GM12878 (cell line): ENCODE data around the gene ZMIZ1. TPM values are rescaled to one million over a fixed set of nuclear protein-coding genes. Genes with fewer than 3 reads are reported as not detected.

Experiments
- ATAC-seq: fragments of 200-7000 bp; cut with Tn5 transposase; 3 replicates; pipeline ENCODE4 v1.9.1; 2020; ENCODE audit warnings: mild to moderate bottlenecking, moderate library complexity
- BruUV-seq: library from RNA; stranded (reverse); fragments of 400-500 nt; replicated peaks from 2 replicates; lab custom pipeline; 2021; lab: Mats Ljungman, UMichigan
- CTCF ChIA-PET: fragments of 300-600 bp; sonication (Branson Sonifier 250); formaldehyde crosslinking; extraction: SDS; loops from one replicate; lab custom pipeline; 2021; ENCODE audit warnings: inconsistent platforms; lab: Yijun Ruan, JAX
- POLR2A ChIA-PET: fragments of 350-600 bp; formaldehyde crosslinking; extraction: SDS; loops from one replicate; lab custom pipeline; 2021; ENCODE audit warnings: inconsistent platforms; lab: Charles Lee
- RAD21 ChIA-PET: fragments of 300-600 bp; sonication (Branson Sonifier 250); formaldehyde crosslinking; loops from one replicate; lab custom pipeline; 2023; ENCODE audit warnings: antibody characterized with exemption; ENCODE audit not compliant: unreplicated experiment; lab: Charles Lee
- SMC1A ChIA-PET: fragments of 300-600 bp; sonication (Branson Sonifier 250); formaldehyde crosslinking; loops from one replicate; lab custom pipeline; 2023; ENCODE audit not compliant: unreplicated experiment, uncharacterized antibody; lab: Charles Lee
- DNase-seq: peaks from one replicate; pipeline ENCODE4 v3.0.0-alpha.2; 2011; ENCODE audit warnings: low read depth, low spot score
- FAIRE-seq: peaks from 3 replicates; lab custom pipeline; 2011; peaks lifted over from hg19 to GRCh38; lab: Jason Lieb, UNC
- H2AFZ ChIP-seq: 2 replicates; pipeline ENCODE4 v1.6.0; 2011; ENCODE audit warnings: low read depth, low read length, control low read depth; ENCODE audit not compliant: control insufficient read depth
- H3K27ac ChIP-seq: 2 replicates; pipeline ENCODE4 v1.5.1; 2011; ENCODE audit warnings: control low read depth; ENCODE audit not compliant: control insufficient read depth, insufficient read depth
- H3K27me3 ChIP-seq, 2 experiments: replicated peaks in 1 of 2; 2 replicates each; pipeline versions ENCODE4 v1.6.0 to v1.6.1; 2011; ENCODE audit warnings: low read length in 1 of 2; ENCODE audit not compliant: control insufficient read depth in 2 of 2, insufficient read depth in 2 of 2
- H3K36me3 ChIP-seq, 2 experiments: 2 replicates each; pipeline ENCODE4 v1.5.1; 2011; ENCODE audit warnings: low read length in 1 of 2; ENCODE audit not compliant: control insufficient read depth in 2 of 2, insufficient read depth in 2 of 2
- H3K4me1 ChIP-seq: 2 replicates; pipeline ENCODE4 v1.6.1; 2011; ENCODE audit warnings: mild to moderate bottlenecking, low read length, moderate library complexity, mixed read lengths; ENCODE audit not compliant: control insufficient read depth, insufficient read depth
- H3K4me2 ChIP-seq: 2 replicates; pipeline ENCODE4 v1.6.0; 2011; ENCODE audit warnings: control low read depth; ENCODE audit not compliant: control insufficient read depth, insufficient read depth
- H3K4me3 ChIP-seq: fragments of 200-600 bp; sonication (generic); 2 replicates; pipeline ENCODE4 v1.5.1; 2016
- H3K79me2 ChIP-seq: 2 replicates; pipeline ENCODE4 v1.6.0; 2011; ENCODE audit warnings: low read length; ENCODE audit not compliant: control insufficient read depth, insufficient read depth
- H3K9ac ChIP-seq: 2 replicates; pipeline ENCODE4 v1.8.0; 2011; ENCODE audit warnings: low read length, control low read depth, mixed read lengths; ENCODE audit not compliant: control insufficient read depth, insufficient read depth
- H3K9me3 ChIP-seq: replicated peaks from 3 replicates; pipeline ENCODE4 v1.5.1; 2011; ENCODE audit warnings: mild to moderate bottlenecking, low read length; ENCODE audit not compliant: control insufficient read depth, insufficient read depth
- H4K20me1 ChIP-seq: 2 replicates; pipeline ENCODE4 v1.6.0; 2011; ENCODE audit not compliant: control insufficient read depth, insufficient read depth
- ATF7 ChIP-seq: fragments of 450-650 bp; IDR thresholded peaks from 2 replicates; pipeline ENCODE4 v1.6.1; 2016; ENCODE audit warnings: low read depth, mild to moderate bottlenecking
- CEBPZ ChIP-seq: fragments of 150-350 bp; IDR thresholded peaks from 2 replicates; pipeline ENCODE4 v1.6.1; 2016; ENCODE audit warnings: low read depth, low read length
- CHD2 ChIP-seq: IDR thresholded peaks from 2 replicates; pipeline ENCODE4 v1.6.1; 2011; ENCODE audit warnings: low read depth, low read length, improper control_type of control experiment, borderline replicate concordance
- CREB1 ChIP-seq: IDR thresholded peaks from 2 replicates; pipeline ENCODE4 v1.6.1; 2012; ENCODE audit warnings: low read depth, mild to moderate bottlenecking, inconsistent platforms
- CUX1 ChIP-seq: IDR thresholded peaks from 2 replicates; pipeline ENCODE4 v1.6.1; 2012; ENCODE audit warnings: improper control_type of control experiment, low read depth, low read length; ENCODE audit not compliant: insufficient replicate concordance
- KDM1A ChIP-seq: fragments of 200-600 bp; sonication (generic); IDR thresholded peaks from 2 replicates; pipeline ENCODE4 v1.6.1; 2016; ENCODE audit warnings: borderline replicate concordance
- NR2C1 ChIP-seq: fragments of 450-650 bp; IDR thresholded peaks from 2 replicates; pipeline ENCODE4 v1.6.1; 2017; ENCODE audit warnings: antibody characterized with exemption, mild to moderate bottlenecking, moderate library complexity
- PML ChIP-seq: IDR thresholded peaks from 2 replicates; pipeline ENCODE4 v1.6.1; 2012; ENCODE audit warnings: low read length, inconsistent platforms
- RELB ChIP-seq: fragments of 450-650 bp; IDR thresholded peaks from 2 replicates; pipeline ENCODE4 v1.6.1; 2017; ENCODE audit warnings: low read depth, mild to moderate bottlenecking, moderate library complexity
- SKIL ChIP-seq: fragments of 450-650 bp; IDR thresholded peaks from 2 replicates; pipeline ENCODE4 v1.6.1; 2017; ENCODE audit warnings: mild to moderate bottlenecking, low read depth, inconsistent platforms; ENCODE audit not compliant: poor library complexity, severe bottlenecking
- STAT3 ChIP-seq: IDR thresholded peaks from 2 replicates; pipeline ENCODE4 v1.6.1; 2011; ENCODE audit warnings: low read depth, low read length, improper control_type of control experiment
- TCF3 ChIP-seq: IDR thresholded peaks from 2 replicates; pipeline ENCODE4 v1.6.1; 2012; ENCODE audit warnings: low read depth, mild to moderate bottlenecking, low read length, borderline replicate concordance; ENCODE audit not compliant: insufficient read depth
- WGBS: methylation state at CpG from one replicate; pipeline ENCODE4 v1.1.6; 2016; ENCODE audit warnings: low lambda C conversion rate; ENCODE audit not compliant: insufficient replicate concordance, insufficient coverage; ENCODE audit errors: missing lambda C conversion rate; 5-methylcytosine and 5-hydroxymethylcytosine counted together
- in situ Hi-C: fragments of 300-500 bp; cut with MboI; formaldehyde crosslinking; loops from 9 replicates; pipeline ENCODE4 v1.14.3; 2018; ENCODE audit warnings: mixed read lengths
- intact Hi-C: fragments of 100-400 bp; cut with micrococcal nuclease; formaldehyde crosslinking; loops from one replicate; pipeline ENCODE4 v1.14.2; 2022; ENCODE audit not compliant: unreplicated experiment
- polyA plus RNA-seq, 11 experiments: library from polyadenylated mRNA; depleted of rRNA in 4 of 11; unstranded in 6 of 11; stranded (reverse) in 5 of 11; fragments of >200 nt; fragmentation: Nextera tagmentation in 4 of 11; fragmentation: Illumina TruSeq in 1 of 11; extraction: Ambion mirVana in 4 of 11; extraction: Trizol in 1 of 11; gene quantifications; 1 replicate in 1 of 11; 2 replicates in 10 of 11; pipeline versions ENCODE4 v1.2.1 to v1.2.3, GENCODE V29; 2011 to 2016; ENCODE audit warnings: inconsistent platforms in 2 of 11, missing spikeins in 2 of 11, low read depth in 1 of 11
- total RNA-seq, 4 experiments: library from RNA; depleted of rRNA in 3 of 4; stranded (reverse); fragments of >200 nt in 3 of 4; fragmentation: Illumina TruSeq in 1 of 4; extraction: Trizol in 1 of 4; gene quantifications; 2 replicates each; pipeline versions ENCODE4 v1.2.1 to v1.2.3, GENCODE V29; 2013 to 2021

Gene ZMIZ1
- total and polyA plus RNA-seq, 10 of the 15 experiments (the other 5 are each of a cell fraction or from before 2014, with no cell fraction given) = 3.1 to 82.3 (median 14.9) TPM

DNA sequence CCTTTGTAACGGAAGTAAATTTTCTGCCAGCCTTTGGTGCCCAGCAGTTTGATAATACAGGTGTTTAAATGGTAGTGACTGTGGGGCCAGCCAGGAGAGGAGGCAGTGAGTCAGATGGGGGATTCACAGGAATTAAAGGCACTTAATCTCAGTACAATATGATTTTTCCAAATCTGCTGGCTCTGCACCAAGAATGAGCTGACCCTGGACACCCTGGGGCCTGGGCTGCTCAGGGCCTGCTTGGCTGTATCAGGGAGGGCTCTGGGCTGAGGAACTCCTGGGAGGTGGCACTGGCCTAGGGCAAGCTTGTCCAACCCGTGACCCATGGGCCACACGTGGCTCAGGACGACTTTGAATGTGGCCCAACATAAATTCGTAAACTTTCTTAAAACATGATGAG, 104.1 kb downstream of the ZMIZ1 start:
- DNase-seq (no peak), ATAC-seq (no peak), FAIRE-seq (no peak)
- in situ Hi-C loops (no loop called here), intact Hi-C loops (no loop called here)
- H3K36me3 ChIP-seq = no peaks in the 10 kb centered on the region
- H3K9me3 ChIP-seq = no peaks in the 10 kb centered on the region
- no peak overlapping the region for H3K9ac ChIP-seq
- POLR2A ChIA-PET = no interaction called here
- no peaks in the 10 kb centered on the region for H3K27me3 ChIP-seq
- SMC1A ChIA-PET = no interaction called here
- no peaks in the 10 kb centered on the region for H4K20me1 ChIP-seq
- no peak overlapping the region for H3K4me2 ChIP-seq
- H3K27ac ChIP-seq = no peak overlapping the region
- 14% methylated on average over 5 of the region's 5 CpGs for WGBS
- BruUV-seq = no TSS peak
- RAD21 ChIA-PET = no interaction called here
- CTCF ChIA-PET = interaction anchor here (1.2 kb wide), 1 partner anchor 532 kb away, joined by 3 read pairs; no protein-coding TSS in a partner anchor
- H2AFZ ChIP-seq = no peak overlapping the region
- H3K79me2 ChIP-seq = no peaks in the 10 kb centered on the region
- H3K4me1 ChIP-seq = no peaks in the 10 kb centered on the region
- no peak overlapping the region for H3K4me3 ChIP-seq
- no peak for TF ChIP-seq CREB1
- TF ChIP-seq SKIL = no peak
- TF ChIP-seq PML = no peak
- TF ChIP-seq ATF7 = no peak
- no peak for TF ChIP-seq KDM1A
- no peak for TF ChIP-seq NR2C1
- no peak for TF ChIP-seq CUX1
- TF ChIP-seq CEBPZ = no peak
- no peak for TF ChIP-seq RELB
- TF ChIP-seq CHD2 = no peak
- TF ChIP-seq TCF3 = no peak
- no peak for TF ChIP-seq STAT3
